Parathyroid adenoma (tissue), 2 donors: ENCODE results near the gene AMN.

Source experiments
- H2AFZ ChIP-seq: fragments of 300-600 bp; sonication (generic); one replicate; pipeline ENCODE4 v1.7.0; 2017; ENCODE audit warnings: antibody characterized with exemption, mild to moderate bottlenecking
- H3K27ac ChIP-seq: fragments of 300-600 bp; sonication (generic); one replicate; pipeline ENCODE4 v1.7.0; 2017
- H3K27me3 ChIP-seq: fragments of 300-600 bp; sonication (generic); one replicate; pipeline ENCODE4 v1.7.0; 2017; ENCODE audit warnings: low read length; ENCODE audit not compliant: control insufficient read depth, insufficient read depth
- H3K36me3 ChIP-seq: fragments of 300-600 bp; sonication (generic); one replicate; pipeline ENCODE4 v1.7.0; 2017; ENCODE audit warnings: low read length; ENCODE audit not compliant: control insufficient read depth, insufficient read depth
- H3K4me1 ChIP-seq: fragments of 300-600 bp; sonication (generic); one replicate; pipeline ENCODE4 v1.7.0; 2017; ENCODE audit warnings: control low read depth
- H3K4me2 ChIP-seq: fragments of 300-600 bp; sonication (generic); one replicate; pipeline ENCODE4 v1.7.0; 2017; ENCODE audit warnings: low read length
- H3K4me3 ChIP-seq: fragments of 300-600 bp; sonication (generic); one replicate; pipeline ENCODE4 v1.7.0; 2017; ENCODE audit warnings: low read depth, low read length
- H3K79me2 ChIP-seq: fragments of 300-600 bp; sonication (generic); one replicate; pipeline ENCODE4 v1.7.0; 2017; ENCODE audit warnings: control low read depth
- H3K9ac ChIP-seq: fragments of 300-600 bp; sonication (generic); one replicate; pipeline ENCODE4 v1.7.0; 2017; ENCODE audit warnings: mild to moderate bottlenecking
- H3K9me3 ChIP-seq: fragments of 300-600 bp; sonication (generic); one replicate; pipeline ENCODE4 v1.7.0; 2017; ENCODE audit warnings: low read length; ENCODE audit not compliant: control insufficient read depth
- CTCF ChIP-seq: fragments of 300-600 bp; sonication (generic); IDR thresholded peaks from one replicate; pipeline ENCODE4 v1.7.0; 2017; ENCODE audit warnings: antibody characterized with exemption, mild to moderate bottlenecking
- donor health status: primary hyperparathyroidism.

AMN gene

GRCh38 chr14:102903889-102904512, 18.5 kb upstream of the AMN start:
- H3K9me3 ChIP-seq = no peaks in the 10 kb centered on the region
- H3K4me1 ChIP-seq = no peaks in the 10 kb centered on the region
- H3K4me2 ChIP-seq = no peak overlapping the region
- H3K79me2 ChIP-seq = no peaks in the 10 kb centered on the region
- no peak overlapping the region for H2AFZ ChIP-seq
- H3K36me3 ChIP-seq = no peaks in the 10 kb centered on the region
- no peak overlapping the region for H3K27ac ChIP-seq
- TF ChIP-seq CTCF = no peak
- H3K27me3 ChIP-seq = no peaks in the 10 kb centered on the region
- no peak overlapping the region for H3K4me3 ChIP-seq
- no peak overlapping the region for H3K9ac ChIP-seq

GRCh38 chr14:102905116-102906108, 17.1 kb upstream of the AMN start:
- no peaks in the 10 kb centered on the region for H3K36me3 ChIP-seq
- no peaks in the 10 kb centered on the region for H3K27me3 ChIP-seq
- no peak overlapping the region for H3K27ac ChIP-seq
- no peak overlapping the region for H2AFZ ChIP-seq
- TF ChIP-seq CTCF = no peak
- no peak overlapping the region for H3K4me3 ChIP-seq
- H3K4me2 ChIP-seq = no peak overlapping the region
- H3K9ac ChIP-seq = no peak overlapping the region
- H3K4me1 ChIP-seq = no peaks in the 10 kb centered on the region
- H3K9me3 ChIP-seq = no peaks in the 10 kb centered on the region
- no peaks in the 10 kb centered on the region for H3K79me2 ChIP-seq

GRCh38 chr14:102906616-102907302, 15.7 kb upstream of the AMN start:
- no peaks in the 10 kb centered on the region for H3K36me3 ChIP-seq
- H3K4me3 ChIP-seq = no peak overlapping the region

DNA sequence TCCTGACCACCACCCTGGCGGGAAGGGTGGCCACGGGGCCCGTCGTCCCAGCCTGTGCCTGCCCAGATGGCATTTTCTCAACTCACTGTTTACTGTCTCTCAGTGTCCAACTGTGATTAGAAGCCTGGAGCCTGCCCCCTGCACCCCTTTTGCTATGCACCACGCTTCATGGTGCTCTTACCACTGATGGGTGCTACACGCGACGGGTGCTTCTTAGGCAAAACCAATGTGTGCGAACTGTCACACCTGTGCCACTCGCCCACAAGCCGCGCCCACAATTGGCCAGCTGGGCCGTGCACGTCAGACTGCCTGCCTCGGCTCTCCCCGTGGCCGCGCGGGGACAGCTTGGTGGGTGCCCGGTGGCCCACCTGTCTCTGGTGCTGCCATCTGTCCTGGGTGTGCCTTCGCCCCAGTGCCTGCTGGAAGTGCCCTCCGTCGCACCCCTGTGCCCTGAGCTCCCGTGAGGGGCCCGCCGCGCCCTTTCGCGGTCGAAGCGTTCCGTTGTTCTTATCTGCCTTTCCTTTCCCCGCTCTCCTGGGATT, 15.1 kb upstream of the AMN start:
- H3K4me1 ChIP-seq = no peaks in the 10 kb centered on the region
- H3K27me3 ChIP-seq = no peaks in the 10 kb centered on the region
- H3K27ac ChIP-seq = no peak overlapping the region
- H2AFZ ChIP-seq = no peak overlapping the region
- TF ChIP-seq CTCF = no peak
- H3K4me2 ChIP-seq = no peak overlapping the region
- H3K36me3 ChIP-seq = no peaks in the 10 kb centered on the region
- no peaks in the 10 kb centered on the region for H3K79me2 ChIP-seq
- H3K9ac ChIP-seq = no peak overlapping the region
- no peaks in the 10 kb centered on the region for H3K9me3 ChIP-seq
- H3K4me3 ChIP-seq = no peak overlapping the region

More at GRCh38 chr14:102906616-102907302, 15.7 kb upstream of the AMN start:
- TF ChIP-seq CTCF = no peak
- H3K79me2 ChIP-seq = no peaks in the 10 kb centered on the region
- H3K9me3 ChIP-seq = no peaks in the 10 kb centered on the region
- no peaks in the 10 kb centered on the region for H3K27me3 ChIP-seq
- no peak overlapping the region for H3K9ac ChIP-seq
- no peak overlapping the region for H3K27ac ChIP-seq
- no peak overlapping the region for H3K4me2 ChIP-seq
- H2AFZ ChIP-seq = no peak overlapping the region
- no peaks in the 10 kb centered on the region for H3K4me1 ChIP-seq
